ENCODE data around the gene SRPX2. TPM values are rescaled to one million over a fixed set of nuclear protein-coding genes. Genes with fewer than 3 reads are reported as not detected.

Gene SRPX2
- not detected in 2 replicates for total RNA-seq

- H3K4me1 Mint-ChIP-seq (ENCODE audit: low read depth) = no peaks in the 10 kb centered on the region
- no peak for DNase-seq (ENCODE audit: low spot score)
- peaks cover 11% of the 10 kb centered on the region for H3K27me3 Mint-ChIP-seq (ENCODE audit: low read depth)
- H3K9me3 Mint-ChIP-seq = no peaks in the 10 kb centered on the region
- no peak within 1 kb of the TSS for H3K4me3 Mint-ChIP-seq (ENCODE audit: low read depth)
- no peaks in the 10 kb centered on the region for H3K36me3 Mint-ChIP-seq (ENCODE audit: low read depth)
- no peak within 1 kb of the TSS for H3K27ac Mint-ChIP-seq
- intact Hi-C loops (cut with micrococcal nuclease) = no loop called here
These were observed at the start of gene SRPX2 for GRCh38 chrX:100643956-100644860. TSS of gene SRPX2 (plus strand) at chrX:100644199. CDS start at chrX:100646323, 2,124 bp downstream.

GRCh38 chrX:100596601-100597000, 47.4 kb upstream of the SRPX2 start:
- intact Hi-C loops (cut with micrococcal nuclease) = no loop called here
- no peaks in the 10 kb centered on the region for H3K36me3 Mint-ChIP-seq (ENCODE audit: low read depth)
- DNase-seq (ENCODE audit: low spot score) = no peak
- no peak overlapping the region for H3K4me3 Mint-ChIP-seq (ENCODE audit: low read depth)
- H3K9me3 Mint-ChIP-seq = no peaks in the 10 kb centered on the region
- no peak overlapping the region for H3K27ac Mint-ChIP-seq
- H3K4me1 Mint-ChIP-seq (ENCODE audit: low read depth) = no peaks in the 10 kb centered on the region
- H3K27me3 Mint-ChIP-seq (ENCODE audit: low read depth) = no peaks in the 10 kb centered on the region

- intact Hi-C loops (cut with micrococcal nuclease) = no loop called here
- no peaks in the 10 kb centered on the region for H3K36me3 Mint-ChIP-seq (ENCODE audit: low read depth)
- no peak overlapping the region for H3K4me3 Mint-ChIP-seq (ENCODE audit: low read depth)
- H3K27me3 Mint-ChIP-seq (ENCODE audit: low read depth) = peaks cover 2% of the 10 kb centered on the region
- no peaks in the 10 kb centered on the region for H3K4me1 Mint-ChIP-seq (ENCODE audit: low read depth)
- no peaks in the 10 kb centered on the region for H3K9me3 Mint-ChIP-seq
- DNase-seq (ENCODE audit: low spot score) = no peak
- no peak overlapping the region for H3K27ac Mint-ChIP-seq
These were observed 44.5 kb upstream of the SRPX2 start for GRCh38 chrX:100599456-100599855.

GRCh38 chrX:100600340-100600739, 43.7 kb upstream of the SRPX2 start:
- H3K4me3 Mint-ChIP-seq (ENCODE audit: low read depth) = no peak overlapping the region
- no peak for DNase-seq (ENCODE audit: low spot score)
- H3K36me3 Mint-ChIP-seq (ENCODE audit: low read depth) = no peaks in the 10 kb centered on the region
- intact Hi-C loops (cut with micrococcal nuclease) = no loop called here
- H3K27ac Mint-ChIP-seq = no peak overlapping the region
- peaks cover 5% of the 10 kb centered on the region for H3K27me3 Mint-ChIP-seq (ENCODE audit: low read depth)
- H3K4me1 Mint-ChIP-seq (ENCODE audit: low read depth) = no peaks in the 10 kb centered on the region
- H3K9me3 Mint-ChIP-seq = no peaks in the 10 kb centered on the region

GRCh38 chrX:100600758-100601157, 43.2 kb upstream of the SRPX2 start:
- Mint-ChIP-seq H3K27me3 (ENCODE audit: low read depth) (peaks cover 5% of the 10 kb centered on the region), H3K4me3 (ENCODE audit: low read depth) (no peak overlapping the region), H3K9me3 (no peaks in the 10 kb centered on the region), H3K36me3 (ENCODE audit: low read depth) (no peaks in the 10 kb centered on the region), H3K4me1 (ENCODE audit: low read depth) (no peaks in the 10 kb centered on the region), H3K27ac (no peak overlapping the region)
- DNase-seq (ENCODE audit: low spot score) = no peak
- intact Hi-C loops (cut with micrococcal nuclease) = no loop called here

DNA sequence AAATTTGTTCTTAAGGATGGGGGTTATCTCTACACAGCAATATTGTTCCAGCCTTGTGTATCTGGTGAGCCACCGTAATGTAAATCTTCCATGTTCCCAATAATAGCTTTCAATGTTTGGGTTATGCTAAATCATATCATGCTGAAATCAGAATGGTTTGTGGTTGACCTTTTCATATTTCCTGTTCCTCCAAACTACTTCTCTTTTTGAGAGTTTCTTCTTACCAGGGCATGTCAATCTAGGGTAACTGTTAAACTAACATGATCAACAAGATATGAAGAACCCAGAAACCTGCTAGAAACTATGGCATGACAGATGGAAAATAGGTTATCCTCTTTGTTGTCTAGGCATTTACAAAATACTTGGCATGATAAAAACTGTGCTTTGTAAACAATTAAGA, 37.2 kb upstream of the SRPX2 start:
- Mint-ChIP-seq H3K27me3 (ENCODE audit: low read depth) (peaks cover 5% of the 10 kb centered on the region), H3K36me3 (ENCODE audit: low read depth) (no peaks in the 10 kb centered on the region), H3K9me3 (no peaks in the 10 kb centered on the region), H3K4me1 (ENCODE audit: low read depth) (peaks cover 2% of the 10 kb centered on the region), H3K4me3 (ENCODE audit: low read depth) (no peak overlapping the region), H3K27ac (no peak overlapping the region)
- DNase-seq (ENCODE audit: low spot score) = no peak
- intact Hi-C loops (cut with micrococcal nuclease) = no loop called here

- Mint-ChIP-seq H3K9me3 (no peaks in the 10 kb centered on the region), H3K4me3 (ENCODE audit: low read depth) (no peak overlapping the region), H3K27me3 (ENCODE audit: low read depth) (peaks cover 2% of the 10 kb centered on the region), H3K27ac (no peak overlapping the region), H3K4me1 (ENCODE audit: low read depth) (peaks cover 2% of the 10 kb centered on the region), H3K36me3 (ENCODE audit: low read depth) (no peaks in the 10 kb centered on the region)
- intact Hi-C loops (cut with micrococcal nuclease) = no loop called here
- DNase-seq (ENCODE audit: low spot score) = no peak
These were observed 34.4 kb upstream of the SRPX2 start for GRCh38 chrX:100609591-100609990.

- Mint-ChIP-seq H3K27me3 (ENCODE audit: low read depth) (peaks cover 7% of the 10 kb centered on the region), H3K27ac (no peak overlapping the region), H3K4me3 (ENCODE audit: low read depth) (no peak overlapping the region), H3K36me3 (ENCODE audit: low read depth) (no peaks in the 10 kb centered on the region), H3K4me1 (ENCODE audit: low read depth) (no peaks in the 10 kb centered on the region), H3K9me3 (no peaks in the 10 kb centered on the region)
- no peak for DNase-seq (ENCODE audit: low spot score)
- intact Hi-C loops (cut with micrococcal nuclease) = no loop called here
These were observed 32.0 kb upstream of the SRPX2 start for GRCh38 chrX:100611951-100612350.

GRCh38 chrX:100615005-100615404, 29.0 kb upstream of the SRPX2 start:
- peaks cover 13% of the 10 kb centered on the region for H3K27me3 Mint-ChIP-seq (ENCODE audit: low read depth)
- intact Hi-C loops (cut with micrococcal nuclease) = no loop called here
- H3K4me1 Mint-ChIP-seq (ENCODE audit: low read depth) = no peaks in the 10 kb centered on the region
- DNase-seq (ENCODE audit: low spot score) = no peak
- no peaks in the 10 kb centered on the region for H3K36me3 Mint-ChIP-seq (ENCODE audit: low read depth)
- H3K4me3 Mint-ChIP-seq (ENCODE audit: low read depth) = no peak overlapping the region
- H3K27ac Mint-ChIP-seq = no peak overlapping the region
- H3K9me3 Mint-ChIP-seq = no peaks in the 10 kb centered on the region

GRCh38 chrX:100623001-100623400, 21.0 kb upstream of the SRPX2 start:
- Mint-ChIP-seq H3K27me3 (ENCODE audit: low read depth) (peaks cover 8% of the 10 kb centered on the region), H3K4me3 (ENCODE audit: low read depth) (no peak overlapping the region), H3K27ac (no peak overlapping the region), H3K9me3 (no peaks in the 10 kb centered on the region), H3K4me1 (ENCODE audit: low read depth) (peaks cover 9% of the 10 kb centered on the region), H3K36me3 (ENCODE audit: low read depth) (no peaks in the 10 kb centered on the region)
- DNase-seq (ENCODE audit: low spot score) = no peak
- intact Hi-C loops (cut with micrococcal nuclease) = no loop called here

- H3K36me3 Mint-ChIP-seq (ENCODE audit: low read depth) = no peaks in the 10 kb centered on the region
- intact Hi-C loops (cut with micrococcal nuclease) = no loop called here
- H3K4me1 Mint-ChIP-seq (ENCODE audit: low read depth) = peaks cover 9% of the 10 kb centered on the region
- no peaks in the 10 kb centered on the region for H3K9me3 Mint-ChIP-seq
- peaks cover 19% of the 10 kb centered on the region for H3K27me3 Mint-ChIP-seq (ENCODE audit: low read depth)
- H3K4me3 Mint-ChIP-seq (ENCODE audit: low read depth) = no peak overlapping the region
- H3K27ac Mint-ChIP-seq = no peak overlapping the region
- DNase-seq (ENCODE audit: low spot score) = no peak
These were observed 18.0 kb upstream of the SRPX2 start for GRCh38 chrX:100625985-100626491.

DNA sequence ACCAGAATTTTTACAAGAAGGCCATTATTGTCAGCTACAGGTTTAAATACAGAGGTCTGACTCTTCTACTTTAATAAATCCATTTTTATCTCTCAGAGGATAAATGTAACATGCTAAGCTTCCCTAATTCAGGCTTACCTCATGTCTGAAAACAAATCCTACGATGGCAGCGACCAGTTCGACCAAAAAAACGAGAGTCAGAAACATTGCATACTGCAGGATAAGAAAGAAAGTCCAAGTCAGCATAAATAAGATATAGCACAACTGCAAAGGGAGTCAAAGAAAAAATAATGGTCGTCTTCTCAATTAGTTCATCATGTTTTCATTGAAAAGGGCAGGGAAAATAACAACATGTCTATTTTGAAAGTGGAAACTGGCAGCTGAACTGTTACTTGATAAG, 9.0 kb upstream of the SRPX2 start:
- H3K27me3 Mint-ChIP-seq (ENCODE audit: low read depth) = peaks cover 37% of the 10 kb centered on the region
- H3K4me1 Mint-ChIP-seq (ENCODE audit: low read depth) = peaks cover 4% of the 10 kb centered on the region
- no peaks in the 10 kb centered on the region for H3K36me3 Mint-ChIP-seq (ENCODE audit: low read depth)
- DNase-seq (ENCODE audit: low spot score) = no peak
- H3K9me3 Mint-ChIP-seq = no peaks in the 10 kb centered on the region
- H3K4me3 Mint-ChIP-seq (ENCODE audit: low read depth) = no peak overlapping the region
- no peak overlapping the region for H3K27ac Mint-ChIP-seq
- intact Hi-C loops (cut with micrococcal nuclease) = no loop called here

- DNase-seq (ENCODE audit: low spot score) = no peak
- Mint-ChIP-seq H3K9me3 (no peaks in the 10 kb centered on the region), H3K36me3 (ENCODE audit: low read depth) (no peaks in the 10 kb centered on the region), H3K4me3 (ENCODE audit: low read depth) (no peak overlapping the region), H3K27me3 (ENCODE audit: low read depth) (peaks cover 33% of the 10 kb centered on the region), H3K4me1 (ENCODE audit: low read depth) (peaks cover 4% of the 10 kb centered on the region), H3K27ac (no peak overlapping the region)
- intact Hi-C loops (cut with micrococcal nuclease) = loop anchor here (2.0 kb wide), 1 partner anchor 123 kb away; no protein-coding TSS in a partner anchor
These were observed 8.0 kb upstream of the SRPX2 start for GRCh38 chrX:100635989-100636320.

All from activated T-helper 2 cell treated with anti-CD3 and anti-CD28 coated beads, Interferon-gamma antibody, Interleukin-2, Interleukin-4, amounts not matched to agents 10 μg/mL and 5 μg/mL and 100 μg/mL, durations not matched to agents 14 hours and 24 hours and 36 hours (primary cell).